Peyer's patch (tissue), 4 donors: ENCODE data around the gene RNF149. TPM values are rescaled to one million over a fixed set of nuclear protein-coding genes. Genes with fewer than 3 reads are reported as not detected.

Source experiments
- DNase-seq, 3 donors: peaks; one replicate each; pipeline ENCODE4 v3.0.0-alpha.2; 2017 to 2019
- H3K27ac ChIP-seq, 4 donors: fragments of 200-600 bp; sonication (generic); one replicate each; pipeline ENCODE4 v1.5.1; 2016 to 2019
- H3K27me3 ChIP-seq, 2 donors: fragments of 200-600 bp; sonication (generic); one replicate each; pipeline ENCODE4 v1.5.1; 2019
- H3K36me3 ChIP-seq, 3 donors: fragments of 200-600 bp; sonication (generic); one replicate each; pipeline ENCODE4 v1.5.1; 2016 to 2019
- H3K4me1 ChIP-seq, 4 donors: fragments of 200-600 bp; sonication (generic); one replicate each; pipeline ENCODE4 v1.5.1; 2016 to 2019
- H3K4me3 ChIP-seq, 4 donors: fragments of 200-600 bp; sonication (generic); 1 replicate in 3 of 4; 2 replicates in 1 of 4; pipeline ENCODE4 v1.5.1; 2016 to 2019; ENCODE audit warnings: mild to moderate bottlenecking in 1 of 4
- H3K9me3 ChIP-seq, 4 donors: fragments of 200-600 bp; sonication (generic); one replicate each; pipeline ENCODE4 v1.5.1; 2016 to 2019; ENCODE audit warnings: mild to moderate bottlenecking in 1 of 4
- CTCF ChIP-seq, 6 experiments: fragments of 450-650 bp in 4 of 6; fragments of 200-600 bp in 2 of 6; sonication (generic) in 1 of 6; IDR thresholded peaks; one replicate each; pipeline ENCODE4 v1.5.1; 2017 to 2019; ENCODE audit warnings: antibody characterized with exemption in 6 of 6, mild to moderate bottlenecking in 3 of 6, moderate library complexity in 1 of 6
- POLR2A ChIP-seq, 2 donors: fragments of 450-650 bp; IDR thresholded peaks; one replicate each; pipeline ENCODE4 v1.5.1; 2017; ENCODE audit warnings: antibody characterized with exemption in 2 of 2, mild to moderate bottlenecking in 2 of 2, moderate library complexity in 2 of 2
- total RNA-seq, 4 donors: library from RNA; depleted of rRNA; stranded (reverse); fragments of >200 nt; gene quantifications; one replicate each; pipeline ENCODE4 v1.1.0, GENCODE V29; 2016

Gene RNF149
- total RNA-seq, 4 donors from 2014 or later: 61.1 to 86.2 (median 70.5) TPM

DNA sequence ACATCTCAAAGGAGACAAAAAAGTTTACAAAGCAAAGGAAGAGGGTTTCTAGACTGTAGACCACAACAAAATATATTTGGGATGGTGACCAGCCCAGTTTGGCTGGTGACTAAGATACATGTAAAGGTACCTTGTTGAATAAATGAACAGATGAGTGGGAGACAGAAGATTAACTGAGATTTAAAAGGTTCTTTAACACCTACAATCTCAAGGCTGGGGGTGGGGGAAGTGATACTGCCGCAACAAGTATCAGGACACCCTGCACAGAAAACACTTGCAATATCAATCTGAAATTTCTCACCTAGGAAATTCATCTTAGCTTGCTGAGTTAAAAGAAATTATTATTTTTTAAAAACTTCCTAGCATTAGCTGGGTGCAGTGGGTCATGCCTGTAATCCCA, 8.3 kb downstream of the RNF149 start:
- no peaks in the 10 kb centered on the region for H3K27me3 ChIP-seq
- no peak overlapping the region for H3K4me3 ChIP-seq
- peaks cover 0 to 3% (median 0%) of the 10 kb centered on the region in 3 donors for H3K36me3 ChIP-seq
- TF ChIP-seq CTCF (IDR thresholded peaks at IDR 0.05): no peak
- TF ChIP-seq POLR2A (IDR thresholded peaks at IDR 0.05): no peak
- no peaks in the 10 kb centered on the region for H3K9me3 ChIP-seq
- peaks cover 0 to 32% (median 5%) of the 10 kb centered on the region in 4 donors for H3K4me1 ChIP-seq
- DNase-seq: no peak
- no peak overlapping the region for H3K27ac ChIP-seq

DNA sequence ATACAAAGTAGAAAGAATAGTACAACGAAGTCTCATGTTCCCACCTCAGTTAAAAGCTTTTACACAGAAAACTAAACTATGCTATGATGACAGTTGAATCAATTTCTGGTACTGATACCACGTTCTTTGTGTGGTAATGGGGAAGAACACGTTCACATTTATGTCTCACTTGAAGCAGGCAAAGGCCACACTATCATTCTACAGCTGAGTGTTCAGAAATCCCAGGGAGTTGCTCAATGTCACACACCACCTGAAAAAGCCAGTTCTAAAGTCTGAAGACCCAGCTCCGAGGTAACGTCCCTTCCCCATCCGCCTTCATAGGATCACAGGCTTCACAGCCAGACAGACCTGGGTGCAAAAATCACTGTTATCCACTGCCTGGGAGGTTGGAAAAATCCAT, 8.9 kb downstream of the RNF149 start:
- H3K27me3 ChIP-seq: no peaks in the 10 kb centered on the region
- H3K4me3 ChIP-seq: no peak overlapping the region
- peaks cover 0 to 7% (median 0%) of the 10 kb centered on the region in 3 donors for H3K36me3 ChIP-seq
- H3K4me1 ChIP-seq: peaks cover 0 to 29% (median 5%) of the 10 kb centered on the region in 4 donors
- DNase-seq: no peak
- no peaks in the 10 kb centered on the region for H3K9me3 ChIP-seq
- H3K27ac ChIP-seq: no peak overlapping the region
- TF ChIP-seq CTCF (IDR thresholded peaks at IDR 0.05) (no peak), POLR2A (IDR thresholded peaks at IDR 0.05) (no peak)

- Histone ChIP-seq H3K27me3 (no peaks in the 10 kb centered on the region), H3K36me3 (peaks cover 0 to 26% (median 0%) of the 10 kb centered on the region in 3 donors), H3K4me3 (no peak overlapping the region), H3K27ac (no peak overlapping the region), H3K9me3 (no peaks in the 10 kb centered on the region), H3K4me1 (peaks cover 0 to 19% (median 5%) of the 10 kb centered on the region in 4 donors)
- DNase-seq: no peak
- TF ChIP-seq POLR2A (IDR thresholded peaks at IDR 0.05) (no peak), CTCF (IDR thresholded peaks at IDR 0.05) (no peak)
These were observed 11.1 kb downstream of the RNF149 start for GRCh38 chr2:101297383-101297782.

- Histone ChIP-seq H3K27me3 (no peaks in the 10 kb centered on the region), H3K9me3 (no peaks in the 10 kb centered on the region), H3K27ac (no peak overlapping the region), H3K4me1 (peaks cover 0 to 16% (median 5%) of the 10 kb centered on the region in 4 donors), H3K36me3 (peaks cover 0 to 35% (median 0%) of the 10 kb centered on the region in 3 donors), H3K4me3 (no peak overlapping the region)
- no peak for DNase-seq
- no peak for TF ChIP-seq CTCF (IDR thresholded peaks at IDR 0.05)
- TF ChIP-seq POLR2A (IDR thresholded peaks at IDR 0.05): no peak
These were observed 12.1 kb downstream of the RNF149 start for GRCh38 chr2:101296371-101296770.

- Histone ChIP-seq H3K9me3 (no peaks in the 10 kb centered on the region), H3K4me3 (no peak overlapping the region), H3K36me3 (peaks cover 0 to 40% (median 0%) of the 10 kb centered on the region in 3 donors), H3K4me1 (peaks cover 0 to 13% (median 4%) of the 10 kb centered on the region in 4 donors), H3K27me3 (no peaks in the 10 kb centered on the region), H3K27ac (no peak overlapping the region)
- no peak for TF ChIP-seq POLR2A (IDR thresholded peaks at IDR 0.05)
- TF ChIP-seq CTCF (IDR thresholded peaks at IDR 0.05): no peak
- DNase-seq: no peak
These were observed 12.6 kb downstream of the RNF149 start for GRCh38 chr2:101295895-101296294.

GRCh38 chr2:101294861-101295260, 13.6 kb downstream of the RNF149 start:
- no peak overlapping the region for H3K4me3 ChIP-seq
- peaks cover 0 to 46% (median 0%) of the 10 kb centered on the region in 3 donors for H3K36me3 ChIP-seq
- no peaks in the 10 kb centered on the region for H3K27me3 ChIP-seq
- no peak for TF ChIP-seq CTCF (IDR thresholded peaks at IDR 0.05)
- no peak for TF ChIP-seq POLR2A (IDR thresholded peaks at IDR 0.05)
- H3K9me3 ChIP-seq: no peaks in the 10 kb centered on the region
- H3K4me1 ChIP-seq: peaks cover 0 to 6% (median 2%) of the 10 kb centered on the region in 4 donors
- DNase-seq: no peak
- no peak overlapping the region for H3K27ac ChIP-seq
